ENCODE results near the gene TM4SF18.

Gene TM4SF18

DNA sequence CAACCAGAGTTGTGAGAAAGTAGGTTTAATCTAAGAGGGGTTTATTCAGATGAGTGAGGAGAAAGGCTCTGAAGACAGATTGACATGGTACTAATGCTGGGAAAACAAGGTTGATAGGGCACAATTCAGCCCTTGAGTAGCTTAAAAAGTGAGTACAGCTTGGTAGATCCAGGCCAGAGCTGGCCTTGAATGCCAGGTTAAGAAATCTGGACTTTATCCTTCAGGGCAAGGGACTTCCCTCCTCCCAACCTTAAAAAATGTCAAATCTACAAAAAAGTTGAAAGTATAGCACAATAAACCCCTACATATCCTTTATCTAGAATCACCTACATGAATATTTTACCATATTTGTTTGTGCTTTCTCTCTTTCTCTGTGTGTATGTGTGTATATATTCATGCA is 7.9 kb downstream of the TM4SF18 start:
- no peak for DNase-seq

- DNase-seq, result no peak
Observed at GRCh38 chr3:149324332-149324731, 9.1 kb downstream of the TM4SF18 start.

GRCh38 chr3:149321640-149322039 is 11.8 kb downstream of the TM4SF18 start:
- DNase-seq, result no peak

- no peak for DNase-seq
Observed at GRCh38 chr3:149321136-149321535, 12.3 kb downstream of the TM4SF18 start.

DNA sequence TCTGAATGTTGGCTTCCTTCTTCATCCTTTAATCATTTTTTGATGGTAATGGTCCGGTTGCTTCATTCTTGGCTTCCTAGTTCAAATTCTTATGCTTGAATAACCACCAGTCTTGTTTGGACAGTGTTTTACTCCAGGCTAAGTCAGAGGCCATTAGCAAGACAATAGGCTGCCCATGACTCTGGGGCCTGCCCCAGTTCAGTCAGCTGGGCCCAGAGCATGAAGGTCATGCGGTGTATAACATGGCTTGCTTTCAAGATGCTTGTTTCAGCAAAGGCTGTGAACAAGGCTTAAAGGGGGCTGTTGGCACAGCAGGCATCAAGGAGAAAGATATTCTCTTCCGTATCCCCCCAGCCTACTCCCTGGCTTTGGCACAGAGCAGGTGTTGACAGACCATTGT is 13.7 kb downstream of the TM4SF18 start:
- no peak for DNase-seq

- no peak for DNase-seq
Observed at GRCh38 chr3:149317072-149317471, 16.4 kb downstream of the TM4SF18 start.

DNA sequence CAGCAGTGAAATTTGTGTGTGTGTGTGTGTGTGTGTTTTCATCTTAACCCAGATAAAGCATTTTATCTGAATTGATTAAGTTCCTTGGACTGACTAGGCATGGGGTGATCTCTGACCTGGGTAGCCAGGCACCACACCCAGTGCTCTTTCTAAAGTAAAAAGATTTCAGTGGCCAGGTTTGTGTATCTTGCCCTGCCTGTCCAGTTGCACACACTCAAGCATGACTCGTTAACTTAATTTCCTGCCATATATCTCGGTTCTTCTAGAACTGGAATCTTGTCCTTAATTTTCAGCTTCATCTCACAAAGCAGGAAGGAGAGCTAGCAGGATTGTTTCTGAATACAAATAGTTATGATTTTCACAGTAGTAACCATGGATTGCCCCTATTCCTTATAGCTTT is 17.0 kb downstream of the TM4SF18 start:
- DNase-seq, result no peak

- DNase-seq, result no peak
Observed at GRCh38 chr3:149315694-149316093, 17.7 kb downstream of the TM4SF18 start.

- DNase-seq, result no peak
Observed at GRCh38 chr3:149314807-149315578, 18.4 kb downstream of the TM4SF18 start.

GRCh38 chr3:149313542-149313941 is 19.9 kb downstream of the TM4SF18 start:
- DNase-seq, result no peak

- no peak for DNase-seq
Observed at GRCh38 chr3:149310796-149311534, 22.5 kb downstream of the TM4SF18 start.

GRCh38 chr3:149307435-149307783 is 26.0 kb downstream of the TM4SF18 start:
- no peak for DNase-seq

DNA sequence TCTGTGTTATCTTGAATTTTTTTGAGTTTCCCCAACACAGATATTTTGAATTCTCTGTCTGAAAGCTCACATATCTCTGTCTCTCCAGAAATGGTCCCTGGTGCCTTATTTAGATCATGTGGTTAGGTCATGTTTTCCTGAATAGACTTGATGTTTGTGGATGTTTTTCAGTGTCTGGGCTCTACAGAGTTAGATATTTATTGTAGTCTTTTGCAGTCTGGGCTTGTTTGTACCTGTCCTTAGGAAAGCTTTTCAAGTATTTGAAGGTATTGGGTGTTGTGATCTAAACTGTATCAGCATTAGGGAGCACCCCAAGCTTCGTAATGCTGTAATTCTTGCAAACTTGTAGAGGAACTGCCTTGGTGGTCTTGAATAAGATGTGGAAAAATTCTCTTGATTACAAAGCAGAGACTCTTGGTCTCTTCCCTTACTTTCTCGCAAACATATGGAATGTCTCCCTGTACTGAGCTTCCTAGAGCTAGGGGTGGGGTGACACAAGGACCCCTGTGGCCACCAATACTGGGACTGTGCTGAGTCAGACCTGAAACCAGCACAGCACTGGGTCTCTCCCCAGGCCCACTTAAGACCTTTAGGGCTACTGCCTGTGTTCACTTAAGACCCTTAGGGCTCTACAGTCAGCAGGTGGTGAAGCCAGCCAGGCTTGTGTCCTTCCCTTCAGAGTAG is 26.5 kb downstream of the TM4SF18 start:
- DNase-seq, result no peak

GRCh38 chr3:149305376-149305775 is 28.1 kb downstream of the TM4SF18 start:
- DNase-seq, result no peak

GRCh38 chr3:149299938-149300801 is 33.3 kb downstream of the TM4SF18 start:
- DNase-seq, result no peak

DNA sequence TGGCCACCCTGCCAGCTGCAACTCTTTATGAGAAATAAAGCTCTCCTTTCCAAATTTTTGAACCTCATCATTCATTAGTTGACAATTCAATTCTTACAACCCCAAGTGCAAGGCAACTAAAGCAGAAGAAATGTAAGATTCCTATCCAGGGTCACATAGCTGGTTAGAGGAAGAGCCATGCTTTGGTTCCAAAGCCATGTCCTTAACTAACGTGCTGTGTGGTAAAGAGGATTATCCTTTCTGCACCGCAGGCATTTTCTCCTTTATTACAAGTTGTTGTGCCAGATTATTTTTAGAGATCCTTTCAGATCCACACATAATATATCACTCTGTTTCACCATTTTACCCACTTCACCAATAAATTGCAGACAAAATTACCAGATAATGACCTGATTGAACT is 36.5 kb downstream of the TM4SF18 start:
- no peak for DNase-seq

DNA sequence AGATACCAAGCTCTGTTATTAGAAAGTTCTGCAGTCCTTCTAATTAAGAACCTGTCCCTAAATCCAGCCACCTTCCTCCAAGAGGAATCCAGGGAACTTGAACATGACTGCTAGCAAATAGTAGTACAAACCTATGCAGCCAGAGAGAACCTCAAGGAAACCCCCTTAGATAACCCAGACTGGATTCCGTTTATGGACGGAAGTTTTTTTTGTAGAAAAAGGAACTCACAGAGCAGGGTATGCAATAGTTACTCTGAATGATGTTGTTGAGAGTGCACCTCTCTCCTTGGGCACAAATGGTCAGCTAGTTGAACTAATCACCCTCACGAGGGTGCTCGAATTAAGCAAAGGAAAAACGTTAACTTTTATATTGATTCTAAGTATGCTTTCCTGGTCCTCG is 40.8 kb downstream of the TM4SF18 start:
- no peak for DNase-seq

DNA sequence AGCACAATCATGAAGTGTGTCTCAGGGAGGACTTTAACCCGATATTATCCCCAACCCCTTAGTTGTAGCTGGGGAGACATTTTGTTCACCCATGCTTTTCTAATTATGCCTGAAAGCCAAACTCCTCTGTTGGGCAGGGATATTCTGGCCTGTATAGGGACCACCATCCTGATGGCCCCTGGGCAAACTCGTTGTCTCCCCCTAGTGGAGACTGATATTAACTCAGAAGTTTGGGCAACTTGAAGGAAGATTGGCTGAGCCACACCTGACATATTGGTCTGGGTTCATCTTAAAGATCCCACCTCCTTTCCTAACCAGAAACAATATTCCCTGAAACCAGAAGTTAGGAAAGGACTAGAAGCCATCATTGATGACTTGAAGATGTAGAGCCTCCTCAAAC is 42.3 kb downstream of the TM4SF18 start:
- no peak for DNase-seq

DNA sequence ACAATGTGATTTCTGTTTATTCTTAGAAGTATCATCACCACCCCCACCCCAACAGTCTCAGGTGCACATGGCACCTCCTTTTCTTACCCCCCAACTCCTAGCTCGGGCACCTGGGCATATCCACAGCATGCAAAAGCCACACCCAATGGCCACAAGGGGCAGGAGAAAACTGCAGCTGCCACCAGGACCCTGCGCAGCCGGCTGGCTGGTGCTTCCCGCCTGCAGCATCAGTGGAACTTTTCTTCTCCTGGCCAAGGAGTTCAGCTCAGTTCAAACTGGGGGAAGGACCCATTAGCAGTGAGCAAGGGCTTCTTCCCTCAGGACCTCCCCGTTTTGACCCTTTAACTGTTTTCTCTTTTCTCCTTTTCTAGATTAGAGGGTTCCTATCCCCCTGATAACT is 44.8 kb downstream of the TM4SF18 start:
- no peak for DNase-seq

DNA sequence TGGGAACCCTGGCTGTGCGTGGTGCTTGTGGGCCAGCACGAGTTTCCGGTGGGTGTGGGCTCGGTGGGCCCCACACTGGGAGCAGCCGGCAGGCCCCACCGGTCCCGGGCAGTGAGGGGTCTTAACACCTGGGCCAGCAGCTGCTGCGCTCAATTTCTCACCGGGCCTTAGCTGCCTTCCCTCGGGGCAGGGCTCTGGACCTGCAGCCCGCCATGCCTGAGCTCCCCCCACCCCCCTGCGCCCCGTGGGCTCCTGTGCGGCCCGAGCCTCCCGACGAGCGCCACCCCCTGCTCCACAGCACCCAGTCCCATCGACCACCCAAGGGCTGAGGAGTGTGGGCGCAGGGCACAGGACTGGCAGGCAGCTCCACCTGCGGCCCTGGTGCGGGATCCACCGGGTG is 49.4 kb downstream of the TM4SF18 start:
- no peak for DNase-seq

- no peak for DNase-seq
Observed at GRCh38 chr3:149283401-149283800, 50.0 kb downstream of the TM4SF18 start.

DNA sequence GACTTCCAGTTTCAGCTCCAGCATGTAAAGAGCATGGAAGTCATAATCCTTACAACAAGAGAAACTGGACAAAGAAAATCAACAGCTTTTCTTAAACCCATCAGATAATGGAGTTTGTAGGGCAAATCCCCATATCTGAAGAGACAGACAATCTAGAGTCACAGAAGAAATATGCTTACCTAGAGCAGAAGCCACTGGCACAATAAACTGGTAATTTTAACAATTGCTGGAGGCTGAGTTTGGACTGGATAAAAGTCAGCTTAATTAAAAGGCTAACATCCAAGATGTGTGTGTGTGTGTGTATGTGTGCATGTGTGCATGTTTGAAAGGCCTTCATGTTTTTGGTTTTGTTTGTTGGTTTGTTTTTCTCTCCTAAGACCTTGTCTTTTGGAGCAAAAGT is 50.6 kb downstream of the TM4SF18 start:
- no peak for DNase-seq

GRCh38 chr3:149282322-149282721 is 51.1 kb downstream of the TM4SF18 start:
- no peak for DNase-seq
